ENCODE measurements around the gene MYO1E.
A peak's percentile ranks its signal among the peaks of the same experiment; 100 is the strongest.

MYO1E gene

GRCh38 chr15:59258317-59258716 lies 114.4 kb downstream of the MYO1E start:
- DNase-seq, result no peak

- no peak for DNase-seq
Observed at GRCh38 chr15:59257140-59257539, 115.5 kb downstream of the MYO1E start.

GRCh38 chr15:59256482-59256881 lies 116.2 kb downstream of the MYO1E start:
- DNase-seq, result no peak

GRCh38 chr15:59255680-59256336 lies 116.9 kb downstream of the MYO1E start:
- no peak for DNase-seq

- DNase-seq, result no peak
Observed at GRCh38 chr15:59252137-59252536, 120.5 kb downstream of the MYO1E start.

GRCh38 chr15:59251001-59251845 lies 121.4 kb downstream of the MYO1E start:
- no peak for DNase-seq

- no peak for DNase-seq
Observed at GRCh38 chr15:59250249-59250648, 122.4 kb downstream of the MYO1E start.

GRCh38 chr15:59249816-59250215 lies 122.9 kb downstream of the MYO1E start:
- no peak for DNase-seq

- DNase-seq, result peak; percentile 43
Observed at GRCh38 chr15:59247364-59247763, 125.3 kb downstream of the MYO1E start.

- DNase-seq, result no peak
Observed at GRCh38 chr15:59245559-59245958, 127.1 kb downstream of the MYO1E start.

GRCh38 chr15:59244337-59244736 lies 128.3 kb downstream of the MYO1E start:
- DNase-seq, result no peak

- no peak for DNase-seq
Observed at GRCh38 chr15:59243622-59244021, 129.0 kb downstream of the MYO1E start.

GRCh38 chr15:59242649-59243048 lies 130.0 kb downstream of the MYO1E start:
- DNase-seq, result no peak

GRCh38 chr15:59240036-59240435 lies 132.6 kb downstream of the MYO1E start:
- no peak for DNase-seq

GRCh38 chr15:59237924-59238331 lies 134.7 kb downstream of the MYO1E start:
- no peak for DNase-seq

- no peak for DNase-seq
Observed at GRCh38 chr15:59237119-59237855, 135.4 kb downstream of the MYO1E start.

GRCh38 chr15:59236394-59236793 lies 136.3 kb downstream of the MYO1E start:
- DNase-seq, result no peak

GRCh38 chr15:59232476-59232875 lies 140.2 kb downstream of the MYO1E start:
- DNase-seq, result no peak

- no peak for DNase-seq
Observed at GRCh38 chr15:59230531-59231055, 142.1 kb downstream of the MYO1E start.

- no peak for DNase-seq
Observed at GRCh38 chr15:59229453-59229852, 143.2 kb downstream of the MYO1E start.

- no peak for DNase-seq
Observed at GRCh38 chr15:59229015-59229414, 143.7 kb downstream of the MYO1E start.

GRCh38 chr15:59227021-59227420 lies 145.7 kb downstream of the MYO1E start:
- DNase-seq, result no peak

- no peak for DNase-seq
Observed at GRCh38 chr15:59224474-59224873, 148.2 kb downstream of the MYO1E start.

All from NCI-H2171 treated with DMSO at 0.1 percent for 48 hours (cell line).